Measurements from ENCODE around the gene JUN.

JUN gene

GRCh38 chr1:58748666-58749065, 35.2 kb downstream of the JUN start:
- TF ChIP-seq CTCF (IDR thresholded peaks at IDR 0.05): no peak
- H3K27ac ChIP-seq: no peak overlapping the region
- DNase-seq: no peak
- H3K36me3 ChIP-seq: no peaks in the 10 kb centered on the region
- intact Hi-C loops (cut with DNase I; ENCODE audit: low total_unique reads): loop anchor here (10.0 kb wide), 1 partner anchor 946 kb away; no protein-coding TSS in a partner anchor
- no peak overlapping the region for H3K4me3 ChIP-seq
- no peaks in the 10 kb centered on the region for H3K27me3 ChIP-seq
- H3K4me1 ChIP-seq: peaks cover 0 to 5% (median 0%) of the 10 kb centered on the region in 4 donors
- H3K9me3 ChIP-seq: no peaks in the 10 kb centered on the region

GRCh38 chr1:58746757-58747156, 37.1 kb downstream of the JUN start:
- no peak for TF ChIP-seq CTCF (IDR thresholded peaks at IDR 0.05)
- Histone ChIP-seq H3K36me3 (no peaks in the 10 kb centered on the region), H3K9me3 (no peaks in the 10 kb centered on the region), H3K4me1 (no peaks in the 10 kb centered on the region), H3K4me3 (no peak overlapping the region), H3K27me3 (no peaks in the 10 kb centered on the region), H3K27ac (no peak overlapping the region)
- no peak for DNase-seq
- intact Hi-C loops (cut with DNase I; ENCODE audit: low total_unique reads): loop anchor here (10.0 kb wide), 1 partner anchor 948 kb away; no protein-coding TSS in a partner anchor

- no peak for DNase-seq
- Histone ChIP-seq H3K4me1 (no peaks in the 10 kb centered on the region), H3K9me3 (no peaks in the 10 kb centered on the region), H3K36me3 (no peaks in the 10 kb centered on the region), H3K27ac (no peak overlapping the region), H3K4me3 (no peak overlapping the region), H3K27me3 (no peaks in the 10 kb centered on the region)
- intact Hi-C loops (cut with DNase I; ENCODE audit: low total_unique reads): loop anchor here (10.0 kb wide), 1 partner anchor 949 kb away; no protein-coding TSS in a partner anchor
- TF ChIP-seq CTCF (IDR thresholded peaks at IDR 0.05): no peak
These were observed 37.7 kb downstream of the JUN start for GRCh38 chr1:58746182-58746581.

GRCh38 chr1:58745666-58746065, 38.2 kb downstream of the JUN start:
- intact Hi-C loops (cut with DNase I; ENCODE audit: low total_unique reads): loop anchor here (10.0 kb wide), 1 partner anchor 949 kb away; no protein-coding TSS in a partner anchor
- H3K27ac ChIP-seq: no peak overlapping the region
- no peak for DNase-seq
- H3K27me3 ChIP-seq: no peaks in the 10 kb centered on the region
- H3K4me3 ChIP-seq: no peak overlapping the region
- no peaks in the 10 kb centered on the region for H3K4me1 ChIP-seq
- H3K36me3 ChIP-seq: no peaks in the 10 kb centered on the region
- no peak for TF ChIP-seq CTCF (IDR thresholded peaks at IDR 0.05)
- no peaks in the 10 kb centered on the region for H3K9me3 ChIP-seq

- intact Hi-C loops (cut with DNase I; ENCODE audit: low total_unique reads): loop anchor here (10.0 kb wide), 1 partner anchor 950 kb away; no protein-coding TSS in a partner anchor
- Histone ChIP-seq H3K4me1 (no peaks in the 10 kb centered on the region), H3K27me3 (no peaks in the 10 kb centered on the region), H3K9me3 (no peaks in the 10 kb centered on the region), H3K36me3 (no peaks in the 10 kb centered on the region), H3K4me3 (no peak overlapping the region), H3K27ac (no peak overlapping the region)
- no peak for DNase-seq
- no peak for TF ChIP-seq CTCF (IDR thresholded peaks at IDR 0.05)
These were observed 38.7 kb downstream of the JUN start for GRCh38 chr1:58745117-58745516.

All from tibial artery (tissue), 4 donors.